HepG2 (cell line): ENCODE results near the gene UBE2O. TPM values are rescaled to one million over a fixed set of nuclear protein-coding genes. Genes with fewer than 3 reads are reported as not detected.

Source experiments
- ATAC-seq: fragments of 200-7000 bp; cut with Tn5 transposase; 3 replicates; pipeline ENCODE4 v1.9.1; 2020; ENCODE audit warnings: mild to moderate bottlenecking, moderate library complexity
- BruUV-seq: library from RNA; stranded (reverse); fragments of 400-500 nt; replicated peaks from 2 replicates; lab custom pipeline; 2021; lab: Mats Ljungman, UMichigan
- CTCF ChIA-PET: fragments of 300-600 bp; formaldehyde crosslinking; extraction: SDS; loops from one replicate; lab custom pipeline; 2021; ENCODE audit warnings: low total read pairs, inconsistent platforms, low intra/inter-chr PET ratio; lab: Yijun Ruan, JAX
- POLR2A ChIA-PET: fragments of 350-600 bp; sonication (Branson Sonifier 250); formaldehyde crosslinking; loops from one replicate; lab custom pipeline; 2020; ENCODE audit warnings: antibody characterized with exemption, inconsistent platforms; lab: Yijun Ruan, JAX
- DNase-seq: peaks from one replicate; pipeline ENCODE4 v3.0.0-alpha.2; 2015; ENCODE audit warnings: low spot score
- FAIRE-seq: peaks from 3 replicates; lab custom pipeline; 2011; peaks lifted over from hg19 to GRCh38; lab: Jason Lieb, UNC
- H2AFZ ChIP-seq: one replicate; pipeline ENCODE4 v1.6.1; 2011; ENCODE audit warnings: low read length, inconsistent platforms
- H3K27ac ChIP-seq: fragments of 300-600 bp; 3 replicates; pipeline ENCODE4 v1.8.0; 2011; ENCODE audit warnings: mixed run types, mild to moderate bottlenecking, mixed read lengths, low read length, inconsistent platforms; ENCODE audit not compliant: insufficient read depth; ENCODE audit errors: extremely low read length
- H3K27me3 ChIP-seq, 2 experiments: fragments of 200-600 bp in 1 of 2; 2 replicates in 1 of 2; 3 replicates in 1 of 2; pipeline versions ENCODE4 v1.6.0 to v1.8.0; 2011; ENCODE audit warnings: low read length in 2 of 2, mild to moderate bottlenecking in 2 of 2, moderate library complexity in 2 of 2, inconsistent platforms in 1 of 2; ENCODE audit not compliant: insufficient read depth in 2 of 2, control insufficient read depth in 1 of 2
- H3K36me3 ChIP-seq, 2 experiments: fragments of 200-600 bp in 1 of 2; replicated peaks in 1 of 2; 2 replicates in 1 of 2; 3 replicates in 1 of 2; pipeline versions ENCODE4 v1.5.1 to v1.8.0; 2011; ENCODE audit warnings: low read length in 2 of 2, inconsistent platforms in 1 of 2; ENCODE audit not compliant: insufficient read depth in 2 of 2, control insufficient read depth in 1 of 2
- H3K4me1 ChIP-seq: 2 replicates; pipeline ENCODE4 v1.5.1; 2012; ENCODE audit warnings: low read length, inconsistent platforms; ENCODE audit not compliant: insufficient read depth
- H3K4me2 ChIP-seq: 2 replicates; pipeline ENCODE4 v1.6.0; 2011; ENCODE audit warnings: low read depth, low read length, inconsistent platforms
- H3K4me3 ChIP-seq, 3 experiments: fragments of 200-600 bp in 1 of 3; sonication (generic), shearing (Covaris generic) in 1 of 3; replicated peaks in 1 of 3; 2 replicates each; pipeline ENCODE4 v1.5.1; 2011 to 2016; ENCODE audit warnings: low read length in 3 of 3, inconsistent platforms in 2 of 3, low read depth in 2 of 3, mild to moderate bottlenecking in 2 of 3, control low read depth in 1 of 3, mixed read lengths in 1 of 3; ENCODE audit not compliant: insufficient read depth in 1 of 3
- H3K79me2 ChIP-seq: one replicate; pipeline ENCODE4 v1.6.1; 2011; ENCODE audit warnings: low read length, inconsistent platforms; ENCODE audit not compliant: insufficient read depth
- H3K9ac ChIP-seq: 2 replicates; pipeline ENCODE4 v1.6.0; 2011; ENCODE audit warnings: mild to moderate bottlenecking, low read depth, low read length, inconsistent platforms; ENCODE audit not compliant: insufficient read depth
- H3K9me3 ChIP-seq: 2 replicates; pipeline ENCODE4 v1.5.1; 2012; ENCODE audit warnings: mild to moderate bottlenecking, low read length
- H4K20me1 ChIP-seq: 2 replicates; pipeline ENCODE4 v1.6.0; 2011; ENCODE audit warnings: inconsistent platforms, mild to moderate bottlenecking, low read length, moderate library complexity; ENCODE audit not compliant: insufficient read depth
- HNRNPLL ChIP-seq: fragments of 200-400 bp; formaldehyde crosslinking; IDR thresholded peaks from 2 replicates; pipeline ENCODE4 v1.6.1; 2017; ENCODE audit warnings: mild to moderate bottlenecking, low read depth, low read length; ENCODE audit not compliant: poor library complexity, severe bottlenecking
- LCORL ChIP-seq, 2 experiments: fragments of 450-650 bp in 1 of 2; sonication (generic) in 1 of 2; formaldehyde crosslinking in 1 of 2; IDR thresholded peaks; 2 replicates each; pipeline versions ENCODE4 v1.5.0 to v1.6.1; 2017 to 2020; ENCODE audit warnings: antibody characterized with exemption in 1 of 2, missing genetic modification reagents in 1 of 2
- NR2F2 ChIP-seq: IDR thresholded peaks from 2 replicates; pipeline ENCODE4 v1.6.1; 2012; ENCODE audit warnings: low read depth, inconsistent platforms, borderline replicate concordance
- NRL ChIP-seq: sonication (generic); formaldehyde crosslinking; IDR thresholded peaks from 2 replicates; pipeline ENCODE4 v1.5.0; 2020; ENCODE audit warnings: missing genetic modification reagents, mild to moderate bottlenecking, moderate library complexity, borderline replicate concordance
- PBX2 ChIP-seq: IDR thresholded peaks from 2 replicates; pipeline ENCODE4 v1.6.1; 2016; ENCODE audit warnings: control low read depth
- PRDM15 ChIP-seq: sonication (generic); formaldehyde crosslinking; IDR thresholded peaks from 2 replicates; pipeline ENCODE4 v1.4.0; 2020; ENCODE audit warnings: missing genetic modification reagents
- ZBTB33 ChIP-seq: sonication (generic); formaldehyde crosslinking; IDR thresholded peaks from 2 replicates; pipeline ENCODE4 v1.4.0; 2020; ENCODE audit warnings: missing genetic modification reagents
- ZNF282 ChIP-seq: fragments of 450-650 bp; IDR thresholded peaks from 2 replicates; pipeline ENCODE4 v1.6.1; 2018; ENCODE audit not compliant: partially characterized antibody
- ZNF660 ChIP-seq: sonication (generic); formaldehyde crosslinking; IDR thresholded peaks from 2 replicates; pipeline ENCODE4 v1.5.1; 2020; ENCODE audit warnings: mild to moderate bottlenecking, low read depth, missing genetic modification reagents, borderline replicate concordance
- ZNF709 ChIP-seq: sonication (generic); formaldehyde crosslinking; IDR thresholded peaks from 2 replicates; pipeline ENCODE4 v1.5.0; 2020; ENCODE audit warnings: mild to moderate bottlenecking, missing genetic modification reagents
- ZNF768 ChIP-seq: sonication (generic); formaldehyde crosslinking; IDR thresholded peaks from 2 replicates; pipeline ENCODE4 v1.4.0; 2020; ENCODE audit warnings: missing genetic modification reagents
- ZNF776 ChIP-seq: sonication (generic); formaldehyde crosslinking; IDR thresholded peaks from 2 replicates; pipeline ENCODE4 v1.4.0; 2020; ENCODE audit warnings: mild to moderate bottlenecking, missing genetic modification reagents
- WGBS: methylation state at CpG from one replicate; pipeline ENCODE4 v1.1.6; 2017; ENCODE audit warnings: low lambda C conversion rate; 5-methylcytosine and 5-hydroxymethylcytosine counted together
- in situ Hi-C: cut with HindIII; loops from 2 replicates; pipeline ENCODE4 v1.10.0; 2017; ENCODE audit warnings: low pct_unique_long_range_greater_than_20kb; ENCODE audit not compliant: extremely low pct_ligation_motif_present
- intact Hi-C: fragments of 100-400 bp; cut with micrococcal nuclease; formaldehyde crosslinking; loops from one replicate; pipeline ENCODE4 v1.10.0; 2022; ENCODE audit not compliant: unreplicated experiment
- polyA plus RNA-seq, 8 experiments: library from polyadenylated mRNA; depleted of rRNA in 3 of 8; stranded (reverse) in 7 of 8; unstranded in 1 of 8; fragments of >200 nt; fragmentation: Illumina TruSeq in 4 of 8; extraction: Trizol in 4 of 8; gene quantifications; 2 replicates each; pipeline versions ENCODE4 v1.2.1 to v1.2.3, GENCODE V29; 2011 to 2016; ENCODE audit warnings: low read depth in 4 of 8, missing spikeins in 1 of 8, mixed read lengths in 1 of 8; ENCODE audit not compliant: insufficient read depth in 1 of 8
- total RNA-seq, 5 experiments: library from RNA; depleted of rRNA; stranded (reverse); fragments of >200 nt; fragmentation: Illumina TruSeq; extraction: Trizol; gene quantifications; 2 replicates each; pipeline ENCODE4 v1.2.3, GENCODE V29; 2016; ENCODE audit warnings: low read depth in 1 of 5

UBE2O gene
- total and polyA plus RNA-seq, 2 of the 13 experiments (the other 11 are each of a cell fraction or from before 2014, with no cell fraction given) = 21.5 to 23.5 TPM

GRCh38 chr17:76442341-76443338, 10.3 kb downstream of the UBE2O start (continued):
- TF ChIP-seq PBX2 (CRISPR knock-in tag) = no peak
- TF ChIP-seq ZBTB33 (CRISPR knock-in tag) = peak; percentile 80; the same call in 1 of the 2 replicates

- Histone ChIP-seq H3K4me1 (peaks cover 82% of the 10 kb centered on the region), H2AFZ (no peak overlapping the region), H4K20me1 (peaks cover 76% of the 10 kb centered on the region), H3K9ac (no peak overlapping the region), H3K9me3 (no peaks in the 10 kb centered on the region), H3K4me2 (no peak overlapping the region), H3K4me3 (no peak overlapping the region), H3K79me2 (peaks cover 93% of the 10 kb centered on the region), H3K36me3 (peaks cover 2 to 11% of the 10 kb centered on the region in 2 experiments; a peak in 4 of 5 replicates), H3K27ac (no peak overlapping the region), H3K27me3 (no peaks in the 10 kb centered on the region)
- intact Hi-C loops (no loop called here), in situ Hi-C loops (no loop called here)
- WGBS = 92% methylated on average over 13 of the region's 13 CpGs
- FAIRE-seq = no peak
- CTCF ChIA-PET = no interaction called here
- BruUV-seq = no TSS peak
- DNase-seq = no peak
- POLR2A ChIA-PET = no interaction called here
- TF ChIP-seq LCORL (IDR thresholded peaks at IDR 0.05) (no peak), LCORL (CRISPR knock-in tag; IDR thresholded peaks at IDR 0.05) (no peak), ZNF660 (CRISPR knock-in tag) (no peak), ZNF282 (no peak), HNRNPLL (no peak), NR2F2 (no peak), ZNF776 (CRISPR knock-in tag) (no peak), NRL (CRISPR knock-in tag) (no peak), PRDM15 (no peak), ZNF768 (CRISPR knock-in tag) (no peak), ZNF709 (CRISPR knock-in tag) (no peak)
- ATAC-seq = no peak
These were observed 11.1 kb downstream of the UBE2O start for GRCh38 chr17:76441686-76442340.
